WTC11 (cell line): ENCODE results near the gene KCNT1. TPM values are rescaled to one million over a fixed set of nuclear protein-coding genes. Genes with fewer than 3 reads are reported as not detected.

Experiments used
- ATAC-seq: fragments of 200-7000 bp; cut with Tn5 transposase; 2 replicates; pipeline ENCODE4 v1.10.0; 2021; ENCODE audit warnings: mild to moderate bottlenecking, moderate library complexity
- CTCF ChIA-PET: fragments of 300-600 bp; sonication (Branson Sonifier 250); formaldehyde crosslinking; loops from one replicate; lab custom pipeline; 2021; ENCODE audit warnings: antibody characterized with exemption; lab: Charles Lee
- POLR2A ChIA-PET: fragments of 350-600 bp; sonication (Branson Sonifier 250); formaldehyde crosslinking; loops from one replicate; lab custom pipeline; 2021; ENCODE audit warnings: antibody characterized with exemption; lab: Charles Lee
- DNase-seq: peaks from one replicate; pipeline ENCODE4 v3.0.0; 2021; ENCODE audit warnings: low spot score
- H3K27ac Mint-ChIP-seq: 2 replicates; pipeline ENCODE4 v1.8.0; 2021; ENCODE audit warnings: mixed read lengths
- H3K27me3 Mint-ChIP-seq: 2 replicates; pipeline ENCODE4 v1.8.0; 2021; ENCODE audit warnings: low read depth, mild to moderate bottlenecking, moderate library complexity, mixed read lengths
- H3K36me3 Mint-ChIP-seq: 2 replicates; pipeline ENCODE4 v1.8.0; 2021; ENCODE audit warnings: mixed read lengths
- H3K4me1 Mint-ChIP-seq: 2 replicates; pipeline ENCODE4 v1.8.0; 2022; ENCODE audit warnings: mixed read lengths
- H3K4me3 Mint-ChIP-seq: 2 replicates; pipeline ENCODE4 v1.8.0; 2021; ENCODE audit warnings: mild to moderate bottlenecking, moderate library complexity, mixed read lengths
- H3K9me3 Mint-ChIP-seq: 2 replicates; pipeline ENCODE4 v1.8.0; 2021; ENCODE audit warnings: mixed read lengths
- ATF1 ChIP-seq: sonication (generic); formaldehyde crosslinking; IDR thresholded peaks from 2 replicates; pipeline ENCODE4 v1.8.1; 2023; ENCODE audit warnings: mild to moderate bottlenecking, moderate library complexity, missing genetic modification reagents
- ATF3 ChIP-seq: sonication (generic); formaldehyde crosslinking; conservative IDR thresholded peaks from 2 replicates; pipeline ENCODE4 v1.8.1; 2022; ENCODE audit warnings: mild to moderate bottlenecking, missing genetic modification reagents
- CREM ChIP-seq: sonication (generic); formaldehyde crosslinking; IDR thresholded peaks from 2 replicates; pipeline ENCODE4 v1.8.1; 2022; ENCODE audit warnings: mild to moderate bottlenecking, missing genetic modification reagents, moderate library complexity
- GTF2I ChIP-seq: fragments of 250-450 bp; sonication (Bioruptor Pico); conservative IDR thresholded peaks from 2 replicates; pipeline ENCODE4 v1.4.0; 2021; ENCODE audit warnings: mild to moderate bottlenecking
- HMGXB4 ChIP-seq: sonication (generic); formaldehyde crosslinking; IDR thresholded peaks from 2 replicates; pipeline ENCODE4 v1.8.1; 2023; ENCODE audit warnings: mild to moderate bottlenecking, moderate library complexity, missing genetic modification reagents
- JUN ChIP-seq: sonication (generic); formaldehyde crosslinking; IDR thresholded peaks from 2 replicates; pipeline ENCODE4 v1.8.0; 2023; ENCODE audit warnings: mild to moderate bottlenecking, missing genetic modification reagents
- KAT7 ChIP-seq: sonication (generic); formaldehyde crosslinking; IDR thresholded peaks from 2 replicates; pipeline ENCODE4 v1.8.1; 2023; ENCODE audit warnings: missing genetic modification reagents, mild to moderate bottlenecking, borderline replicate concordance
- NR2C2 ChIP-seq: sonication (generic); formaldehyde crosslinking; IDR thresholded peaks from 2 replicates; pipeline ENCODE4 v1.8.0; 2022; ENCODE audit warnings: mild to moderate bottlenecking, missing genetic modification reagents
- SMAD3 ChIP-seq: sonication (generic); formaldehyde crosslinking; IDR thresholded peaks from 2 replicates; pipeline ENCODE4 v1.8.0; 2022; ENCODE audit warnings: missing genetic modification reagents, mild to moderate bottlenecking, borderline replicate concordance
- SOX15 ChIP-seq: fragments of 250-450 bp; sonication (Bioruptor Pico); IDR thresholded peaks from 2 replicates; pipeline ENCODE4 v1.9.0; 2021; ENCODE audit warnings: mild to moderate bottlenecking
- STAT6 ChIP-seq: sonication (generic); formaldehyde crosslinking; conservative IDR thresholded peaks from 2 replicates; pipeline ENCODE4 v1.8.1; 2023; ENCODE audit warnings: mild to moderate bottlenecking, low read depth, missing genetic modification reagents, moderate library complexity
- TCF7 ChIP-seq: sonication (generic); formaldehyde crosslinking; IDR thresholded peaks from 2 replicates; pipeline ENCODE4 v1.8.0; 2022; ENCODE audit warnings: mild to moderate bottlenecking, low read depth, missing genetic modification reagents, moderate library complexity
- TEAD1 ChIP-seq: sonication (generic); formaldehyde crosslinking; IDR thresholded peaks from 2 replicates; pipeline ENCODE4 v1.8.0; 2022; ENCODE audit warnings: mild to moderate bottlenecking, missing genetic modification reagents
- ZBTB43 ChIP-seq: sonication (generic); formaldehyde crosslinking; IDR thresholded peaks from 2 replicates; pipeline ENCODE4 v1.8.1; 2023; ENCODE audit warnings: mild to moderate bottlenecking, missing genetic modification reagents
- total RNA-seq: library from RNA; stranded (reverse); gene quantifications from 3 replicates; pipeline ENCODE4 v1.2.3, GENCODE V29; 2021

Gene KCNT1
- total RNA-seq, 1 experiment from 2014 or later: 0.13 TPM

GRCh38 chr9:135663857-135664256, 38.1 kb upstream of the KCNT1 start:
- Mint-ChIP-seq H3K4me1 (peaks cover 6% of the 10 kb centered on the region), H3K27ac (no peak overlapping the region), H3K27me3 (no peaks in the 10 kb centered on the region), H3K36me3 (peaks cover 12% of the 10 kb centered on the region), H3K9me3 (peaks cover 9% of the 10 kb centered on the region), H3K4me3 (no peak overlapping the region)
- DNase-seq (no peak), ATAC-seq (no peak)
- no peak for TF ChIP-seq NR2C2 (CRISPR knock-in tag)
- POLR2A ChIA-PET: no interaction called here
- CTCF ChIA-PET: no interaction called here

- H3K9me3 Mint-ChIP-seq: peaks cover 13% of the 10 kb centered on the region
- ATAC-seq (no peak), DNase-seq (no peak)
- ChIA-PET POLR2A (no interaction called here), CTCF (no interaction called here)
- H3K4me1 Mint-ChIP-seq: peaks cover 6% of the 10 kb centered on the region
- no peak for TF ChIP-seq HMGXB4 (CRISPR knock-in tag)
- no peak for TF ChIP-seq CREM (CRISPR knock-in tag)
- TF ChIP-seq ZBTB43 (CRISPR knock-in tag): no peak
- no peak for TF ChIP-seq TCF7 (CRISPR knock-in tag)
- TF ChIP-seq SOX15 (CRISPR knock-in tag): no peak
- TF ChIP-seq GTF2I (CRISPR knock-in tag): no peak
- TF ChIP-seq ATF3 (CRISPR knock-in tag): no peak
- TF ChIP-seq ATF1 (CRISPR knock-in tag): no peak
- TF ChIP-seq SMAD3: no peak
- TF ChIP-seq TEAD1 (CRISPR knock-in tag): no peak
- no peak for TF ChIP-seq KAT7 (CRISPR knock-in tag)
- no peak for TF ChIP-seq STAT6 (CRISPR knock-in tag)
- no peak overlapping the region for H3K27ac Mint-ChIP-seq
- H3K4me3 Mint-ChIP-seq: no peak overlapping the region
- peaks cover 13% of the 10 kb centered on the region for H3K36me3 Mint-ChIP-seq
- H3K27me3 Mint-ChIP-seq: no peaks in the 10 kb centered on the region
These were observed 37.7 kb upstream of the KCNT1 start for GRCh38 chr9:135664266-135664665.

- Mint-ChIP-seq H3K27ac (no peak overlapping the region), H3K27me3 (no peaks in the 10 kb centered on the region), H3K9me3 (peaks cover 14% of the 10 kb centered on the region)
- ATAC-seq: no peak
- no peak for DNase-seq
- TF ChIP-seq JUN (CRISPR knock-in tag): no peak
- TF ChIP-seq, all 79 proteins: peak for 0
- ChIA-PET POLR2A (no interaction called here), CTCF (interaction anchor here (0.5 kb wide), 1 partner anchor 227 kb away, joined by 3 read pairs; no protein-coding TSS in a partner anchor)
- Mint-ChIP-seq H3K4me1 (peaks cover 6% of the 10 kb centered on the region), H3K4me3 (no peak overlapping the region), H3K36me3 (peaks cover 11% of the 10 kb centered on the region)
These were observed 36.9 kb upstream of the KCNT1 start for GRCh38 chr9:135664801-135665794.
